HPDE6-E6E7 (cell line): Measurements from ENCODE around the gene MUC22.
"Not testable (repeated sequence)": the region's sequence is repeated elsewhere in the genome, so short reads cannot be mapped to it uniquely, and the experiment has no call there.

Source experiments
- DNase-seq: peaks from one replicate; pipeline ENCODE4 v3.0.0; 2011; ENCODE audit warnings: missing footprints; ENCODE audit errors: extremely low spot score

MUC22 gene

DNA sequence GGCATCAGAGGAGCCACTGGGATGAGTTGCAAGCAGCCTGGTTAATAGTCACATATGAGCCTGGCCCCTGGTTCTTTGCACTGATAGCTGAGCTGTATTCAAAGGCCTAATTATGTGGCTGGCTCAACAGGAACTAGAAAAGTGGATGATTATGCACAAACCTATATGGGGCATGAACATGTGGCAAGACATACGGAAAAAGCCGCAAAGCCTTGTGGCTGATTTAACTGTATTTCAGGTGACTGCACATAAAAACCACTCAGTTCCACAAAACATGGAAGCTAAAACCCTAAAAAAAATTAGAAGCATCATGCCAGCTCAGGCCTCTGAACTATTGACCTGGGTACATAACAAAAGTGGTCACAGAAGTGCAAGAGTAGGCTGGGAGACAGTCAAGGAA is 13.0 kb upstream of the MUC22 start:
- no peak for DNase-seq

DNA sequence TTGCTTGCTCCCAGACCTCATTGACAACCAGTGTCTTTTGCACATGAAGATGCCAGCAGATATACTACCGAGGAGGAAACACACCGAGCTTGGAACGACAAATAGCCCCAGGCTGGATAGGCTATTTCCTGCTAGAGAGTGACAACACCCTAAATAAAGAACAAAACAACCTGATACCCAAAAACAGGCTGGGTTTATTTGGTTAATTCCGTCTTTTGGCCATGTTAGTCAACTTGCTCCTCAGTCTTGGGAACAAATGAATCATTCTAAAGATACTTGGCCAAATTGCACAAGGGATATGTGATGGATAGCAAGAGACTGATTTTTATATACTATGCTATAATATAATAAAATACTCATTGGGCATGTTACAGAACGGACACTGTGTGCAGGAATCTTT is 11.5 kb upstream of the MUC22 start:
- peak; percentile 19 for DNase-seq

DNA sequence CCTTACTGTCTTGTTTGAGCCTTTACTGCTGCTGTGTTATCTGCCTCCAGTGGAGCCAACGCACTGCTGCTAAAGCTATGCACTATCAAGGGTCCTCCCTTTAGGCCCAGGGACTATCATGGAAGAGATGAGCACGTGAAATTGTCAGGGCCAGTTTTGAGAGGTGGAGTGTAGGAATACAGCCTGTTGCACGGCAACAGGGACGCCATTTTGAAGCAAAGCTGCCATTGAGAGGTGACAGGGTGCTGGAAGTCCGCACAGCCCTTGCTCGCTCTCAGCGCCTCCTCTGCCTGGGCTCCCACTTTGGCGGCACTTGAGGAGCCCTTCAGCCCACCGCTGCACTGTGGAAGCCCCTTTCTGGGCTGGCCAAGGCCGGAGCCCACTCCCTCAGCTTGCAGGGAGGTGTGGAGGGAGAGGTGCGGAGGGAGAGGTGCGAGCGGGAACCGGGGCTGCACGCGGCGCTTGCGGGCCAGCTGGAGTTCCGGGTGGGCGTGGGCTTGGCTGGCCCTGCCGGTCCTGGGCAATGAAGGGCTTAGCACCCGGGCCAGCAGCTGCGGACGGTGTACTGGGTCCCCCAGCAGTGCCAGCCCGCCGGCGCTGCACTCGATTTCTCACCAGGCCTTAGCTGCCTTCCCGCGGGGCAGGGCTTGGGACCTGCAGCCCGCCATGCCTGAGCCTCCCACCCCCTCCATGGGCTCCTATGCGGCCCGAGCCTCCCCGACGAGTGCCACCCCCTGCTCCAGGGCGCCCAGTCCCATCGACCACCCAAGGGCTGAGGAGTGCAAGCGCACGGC is 10.0 kb upstream of the MUC22 start:
- not testable (repeated sequence) for DNase-seq

DNA sequence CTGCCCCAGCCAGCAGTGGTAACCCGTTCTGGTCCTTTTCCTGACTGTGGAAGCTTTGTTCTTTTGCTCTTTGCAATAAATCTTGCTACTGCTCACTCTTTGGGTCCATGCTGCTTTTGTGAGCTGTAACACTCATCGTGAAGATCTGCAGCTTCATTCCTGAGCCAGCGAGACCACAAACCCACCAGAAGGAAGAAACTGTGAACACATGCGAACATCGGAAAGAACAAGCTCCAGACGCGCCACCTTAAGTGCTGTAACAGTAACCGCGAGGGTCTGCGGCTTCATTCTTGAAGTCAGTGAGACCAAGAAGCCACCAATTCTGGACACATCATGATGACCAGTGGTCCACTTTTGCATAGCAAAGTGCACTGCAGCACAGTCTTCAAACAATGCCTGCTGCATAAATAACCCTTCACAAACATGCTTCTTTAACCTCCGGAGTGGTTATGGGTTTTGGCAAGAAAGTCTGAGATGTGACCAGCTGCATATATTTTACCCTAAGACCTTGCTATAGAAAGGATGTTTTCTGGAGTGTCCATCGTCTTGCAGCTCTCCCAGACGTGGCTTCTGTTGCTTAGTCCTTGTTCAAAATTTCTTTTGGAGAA is 8.9 kb upstream of the MUC22 start:
- no peak for DNase-seq

DNA sequence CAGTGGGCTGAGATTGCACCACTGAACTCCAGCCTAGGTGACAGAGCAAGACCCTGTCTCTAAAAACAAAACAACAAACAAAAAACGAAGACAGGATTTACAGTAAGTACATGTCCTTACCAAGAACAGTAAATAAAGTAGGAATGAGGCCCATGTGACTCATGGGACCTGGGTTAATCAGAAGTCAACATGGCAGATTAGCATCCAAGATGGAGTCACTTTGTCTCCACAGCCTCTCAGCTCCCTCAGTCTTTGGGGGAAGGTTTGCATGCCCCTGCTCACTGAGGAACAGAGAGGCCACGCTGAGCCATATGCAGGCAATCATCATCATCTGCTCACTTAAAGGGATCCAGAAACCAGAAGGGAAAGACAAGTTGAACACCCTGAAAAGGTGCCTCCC is 7.8 kb upstream of the MUC22 start:
- no peak for DNase-seq

DNA sequence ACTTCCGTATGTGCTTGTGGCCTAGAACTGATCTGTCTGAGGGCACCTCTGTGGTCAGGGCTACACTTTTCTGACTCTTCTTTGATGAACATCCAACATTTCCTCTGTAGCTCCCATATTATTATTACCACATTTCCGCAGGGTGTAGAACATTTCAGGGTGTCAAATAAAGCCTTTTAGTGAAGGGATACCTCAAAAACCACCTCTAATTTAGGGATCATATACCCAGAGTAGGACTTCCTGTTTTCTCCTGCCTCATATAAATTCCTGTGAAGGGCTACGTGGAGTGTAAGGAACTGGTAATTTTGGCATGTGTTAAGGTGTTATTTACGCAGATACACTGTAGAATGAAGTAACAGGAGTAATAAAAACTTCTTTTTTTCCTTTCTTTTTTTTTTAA is 5.5 kb upstream of the MUC22 start:
- DNase-seq, result no peak

DNA sequence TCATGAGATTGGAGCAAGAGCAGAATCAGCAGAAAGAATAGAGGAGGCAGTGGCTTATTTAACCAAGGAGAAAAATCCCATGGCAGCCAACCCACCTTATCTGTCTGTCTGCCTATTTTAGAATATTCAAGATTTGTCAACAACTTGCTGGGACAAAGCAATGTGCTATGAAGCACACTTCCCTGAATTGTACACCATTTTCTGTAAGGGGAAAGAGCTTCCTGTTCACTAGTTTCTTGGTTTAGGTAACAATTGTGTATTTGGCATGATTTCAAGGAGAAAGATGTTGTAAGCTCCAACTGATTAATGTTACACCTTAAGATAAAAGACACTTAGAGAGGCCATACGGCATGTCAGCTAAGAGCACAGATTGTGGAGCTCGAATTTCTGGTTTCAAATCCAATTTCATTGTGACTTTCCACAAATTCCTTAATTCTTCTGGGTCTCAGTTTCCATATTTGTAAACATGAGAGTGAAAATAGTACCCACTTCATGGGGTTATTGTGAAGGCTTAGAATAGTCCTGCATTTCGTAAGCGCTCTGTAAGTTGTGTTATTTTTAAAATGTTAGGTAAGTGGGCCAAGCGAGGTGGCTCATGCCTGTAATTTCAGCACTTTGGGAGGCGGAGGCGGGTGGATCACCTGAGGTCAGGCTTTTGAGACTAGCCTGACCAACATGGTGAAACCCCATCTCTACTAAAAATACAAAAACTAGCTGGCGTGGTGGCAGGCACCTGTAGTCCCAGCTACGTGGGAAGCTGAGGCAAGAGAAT is 4.8 kb upstream of the MUC22 start:
- DNase-seq, result no peak

DNA sequence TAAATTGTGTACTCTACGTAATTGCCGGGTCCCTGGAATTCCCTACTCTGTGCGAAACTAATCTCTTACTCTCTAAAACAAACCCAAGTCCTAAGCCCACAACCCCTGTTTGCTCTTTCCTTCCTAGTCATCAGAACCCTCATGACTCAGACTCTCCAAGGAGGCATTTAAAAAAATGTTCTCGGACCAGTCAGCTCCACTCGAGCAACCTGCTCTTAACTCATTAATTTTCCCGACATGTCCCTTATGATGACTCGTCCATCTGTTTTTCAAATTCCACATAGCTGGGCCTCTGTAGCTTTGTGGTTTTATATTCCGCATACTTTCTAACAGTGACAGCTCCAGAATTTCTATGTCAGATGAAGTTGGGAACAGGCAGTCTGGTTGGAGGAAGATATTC is 2.6 kb upstream of the MUC22 start:
- peak; percentile 65 for DNase-seq

DNA sequence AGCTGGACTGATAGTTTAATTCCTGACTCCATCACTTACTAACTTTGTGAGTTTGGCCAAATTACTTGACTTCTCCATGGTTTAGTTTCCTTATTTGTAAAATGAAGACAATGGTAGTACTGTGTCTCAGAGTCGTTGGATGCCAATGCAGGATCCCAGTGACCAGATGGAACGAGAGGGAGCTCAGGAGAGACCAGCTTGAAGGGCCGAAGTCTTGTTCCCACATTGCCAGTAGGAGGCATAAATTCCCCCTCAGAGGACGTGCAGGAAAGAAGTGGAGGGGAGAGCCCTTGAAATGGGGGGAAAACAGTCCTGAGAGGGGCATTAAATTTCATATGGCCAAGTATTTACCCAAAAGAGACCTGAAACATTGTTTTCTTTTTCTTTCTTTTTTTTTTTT is 2.1 kb upstream of the MUC22 start:
- DNase-seq, result no peak

DNA sequence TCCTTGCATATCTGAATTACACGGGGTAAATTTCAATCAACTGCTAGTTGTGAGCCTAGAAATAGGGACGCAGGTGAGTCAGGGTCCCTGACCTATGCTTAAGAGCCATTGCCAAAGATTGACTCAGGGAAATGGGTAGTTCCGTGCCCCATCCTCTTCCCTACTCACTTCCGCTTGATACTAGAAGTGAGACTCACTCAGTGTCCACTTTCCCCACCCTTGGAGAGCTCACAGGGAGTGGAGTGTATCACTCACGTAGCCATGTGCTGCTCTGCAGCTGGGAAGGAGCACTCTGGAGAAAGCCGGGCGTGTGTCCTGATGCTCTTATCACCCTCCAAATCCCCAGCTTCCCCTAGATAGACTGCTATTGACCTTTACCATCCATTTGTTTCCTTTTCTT is 543 bp upstream of the MUC22 start:
- DNase-seq, result no peak

DNA sequence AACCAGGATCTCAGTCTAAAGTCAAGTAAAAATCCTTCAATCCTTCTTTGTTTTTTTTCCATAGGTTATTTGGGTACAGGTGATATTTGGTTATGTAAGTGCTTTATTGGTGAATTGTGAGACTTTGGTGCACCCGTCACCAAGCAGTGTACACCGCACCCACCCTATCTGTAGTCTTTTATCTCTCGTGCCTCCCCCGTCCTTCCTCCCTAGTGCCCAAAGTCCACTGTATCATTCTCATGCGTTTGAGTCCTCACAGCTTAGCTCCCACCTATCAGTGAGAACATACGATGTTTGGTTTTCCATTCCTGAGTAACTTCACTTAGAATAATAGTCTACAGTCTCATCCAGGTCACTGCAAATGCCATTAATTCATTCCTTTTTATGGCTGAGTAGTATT is 879 bp downstream of the MUC22 start:
- no peak for DNase-seq

DNA sequence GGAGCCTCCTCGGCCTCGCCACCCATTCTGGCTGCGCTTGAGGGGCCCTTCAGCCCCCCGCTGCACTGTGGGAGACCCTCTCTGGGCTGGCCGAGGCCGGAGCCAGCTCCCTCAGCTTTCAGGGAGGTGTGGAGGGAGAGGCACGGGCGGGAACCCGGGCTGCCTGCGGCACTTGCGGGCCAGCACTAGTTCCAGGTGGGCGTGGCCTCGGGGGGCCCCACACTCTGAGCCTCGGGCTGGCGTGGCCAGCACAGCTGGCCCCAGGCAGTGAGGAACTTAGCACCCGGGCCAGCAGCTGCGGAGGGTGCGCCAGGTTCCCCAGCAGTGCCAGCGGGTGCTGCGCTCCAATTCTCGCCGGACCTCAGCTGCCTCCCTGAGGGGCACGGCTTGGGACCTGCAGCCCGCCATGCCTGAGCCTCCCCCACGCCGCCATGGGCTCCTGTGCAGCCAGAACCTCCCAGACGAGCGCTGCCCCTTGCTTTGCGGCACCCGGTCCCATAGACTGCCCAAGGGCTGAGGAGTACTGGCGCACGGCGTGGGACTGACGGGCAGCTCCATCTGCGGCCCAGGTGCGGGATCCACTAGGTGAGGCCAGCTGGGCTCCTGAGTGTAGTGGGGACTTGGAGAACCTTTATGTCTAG is 6.5 kb downstream of the MUC22 start:
- no peak for DNase-seq

DNA sequence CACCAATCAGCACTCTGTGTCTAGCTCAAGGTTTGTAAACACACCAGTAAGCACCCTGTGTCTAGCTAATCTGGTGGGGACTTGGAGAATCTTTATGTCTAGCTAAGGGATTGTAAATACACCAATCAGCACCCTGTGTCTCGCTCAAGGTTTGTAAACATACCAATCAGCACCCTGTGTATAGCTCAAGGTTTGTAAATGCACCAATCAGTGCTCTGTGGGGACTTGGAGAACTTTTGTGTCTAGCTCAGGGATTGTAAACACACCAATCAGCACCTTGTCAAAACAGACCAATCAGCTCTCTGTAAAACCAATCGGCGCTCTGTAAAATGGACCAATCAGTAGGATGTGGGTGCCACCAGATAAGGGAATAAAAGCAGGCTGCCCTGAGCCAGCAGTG is 7.2 kb downstream of the MUC22 start:
- not testable (repeated sequence) for DNase-seq

DNA sequence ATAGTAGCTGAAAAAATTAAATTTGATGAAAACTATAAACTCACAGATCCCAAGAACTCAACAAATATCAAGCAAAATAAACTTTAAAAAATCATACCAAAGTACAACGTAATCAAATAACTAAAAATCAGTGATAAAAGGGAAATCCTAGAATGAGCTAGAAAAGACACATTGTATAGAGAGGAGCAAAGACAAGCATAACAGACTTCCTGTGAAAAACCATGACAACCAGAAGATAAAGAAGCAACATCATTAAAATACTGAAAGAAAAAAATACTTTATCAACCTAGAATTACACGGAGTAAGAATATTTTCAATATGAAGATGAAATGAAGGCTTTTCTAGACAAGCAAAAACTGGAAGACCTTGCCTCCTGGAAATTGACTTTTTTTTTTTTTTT is 9.8 kb downstream of the MUC22 start:
- DNase-seq, result no peak

DNA sequence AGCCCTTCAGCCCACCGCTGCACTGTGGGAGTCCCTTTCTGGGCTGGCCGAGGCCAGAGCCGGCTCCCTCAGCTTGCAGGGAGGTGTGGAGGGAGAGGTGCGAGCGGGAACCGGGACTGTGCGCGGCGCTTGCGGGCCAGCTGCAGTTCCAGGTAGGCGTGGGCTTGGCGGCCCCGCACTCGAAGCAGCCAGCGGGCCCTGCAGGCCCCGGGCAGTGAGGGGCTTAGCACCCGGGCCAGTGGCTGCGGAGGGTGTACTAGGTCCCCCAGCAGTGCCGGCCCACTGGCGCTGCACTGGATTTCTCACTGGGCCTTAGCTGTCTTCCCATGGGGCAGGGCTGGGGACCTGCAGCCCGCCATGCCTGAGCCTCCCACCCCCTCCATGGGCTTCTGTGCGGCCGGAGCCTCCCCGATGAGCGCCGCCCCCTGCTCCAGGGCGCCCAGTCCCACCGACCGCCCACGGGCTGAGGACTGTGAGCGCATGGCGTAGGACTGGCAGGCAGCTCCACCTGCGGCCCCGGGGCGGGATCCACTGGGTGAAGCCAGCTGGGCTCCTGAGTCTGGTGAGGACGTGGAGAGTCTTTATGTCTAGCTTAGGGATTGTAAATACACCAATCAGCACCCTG is 10.5 kb downstream of the MUC22 start:
- not testable (repeated sequence) for DNase-seq

DNA sequence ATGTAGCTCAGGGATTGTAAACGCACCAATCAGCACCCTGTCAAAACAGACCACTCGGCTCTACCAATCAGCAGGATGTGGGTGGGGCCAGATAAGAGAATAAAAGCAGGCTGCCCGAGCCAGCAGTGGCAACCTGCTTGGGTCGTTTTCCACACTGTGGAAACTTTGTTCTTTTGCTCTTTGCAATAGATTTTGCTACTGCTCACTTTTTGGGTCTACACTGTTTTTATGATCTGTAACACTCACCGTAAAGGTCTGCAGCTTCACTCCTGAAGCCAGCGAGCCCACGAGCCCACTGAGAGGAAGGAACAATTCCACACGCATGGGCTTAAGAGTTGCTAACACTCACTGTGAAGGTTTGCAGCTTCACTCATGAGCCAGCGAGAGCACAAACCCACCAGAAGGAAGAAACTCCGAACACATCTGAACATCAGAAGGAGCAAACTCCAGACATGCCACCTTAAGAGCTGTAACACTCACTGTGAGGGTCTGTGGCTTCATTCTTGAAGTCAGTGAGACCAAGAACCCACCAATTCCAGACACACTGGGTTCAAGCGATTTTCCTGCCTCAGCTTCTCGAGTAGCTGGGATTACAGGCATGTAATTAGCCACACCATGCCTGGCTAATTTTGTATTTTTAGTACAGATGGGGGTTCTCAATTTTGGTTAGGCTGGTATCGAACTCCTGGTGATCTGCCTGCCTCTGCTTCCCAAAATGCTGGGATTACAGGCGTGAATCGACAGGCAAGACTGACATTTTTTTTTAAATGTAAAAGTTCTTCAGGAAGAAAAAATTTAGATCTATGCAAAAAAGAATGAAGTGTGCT is 11.6 kb downstream of the MUC22 start:
- DNase-seq, result not testable (repeated sequence)

DNA sequence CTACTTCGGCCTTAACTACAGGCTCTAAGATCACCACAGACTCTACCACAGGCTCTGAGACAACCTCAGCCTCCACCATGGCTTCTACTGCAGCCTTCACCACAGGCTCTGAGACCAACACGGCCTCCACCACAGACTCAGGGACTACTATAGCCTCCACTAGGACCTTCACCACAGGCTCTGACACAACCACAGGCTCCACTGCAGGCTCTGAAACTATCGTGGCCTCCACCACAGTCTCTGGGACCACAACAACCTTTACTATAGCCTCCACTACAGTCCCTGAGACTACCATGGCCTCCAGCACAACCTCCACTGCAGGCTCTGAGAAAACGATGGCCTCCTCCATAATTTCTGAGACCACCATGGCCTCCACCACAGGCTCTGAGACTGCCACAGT is 15.3 kb downstream of the MUC22 start:
- DNase-seq, result no peak

DNA sequence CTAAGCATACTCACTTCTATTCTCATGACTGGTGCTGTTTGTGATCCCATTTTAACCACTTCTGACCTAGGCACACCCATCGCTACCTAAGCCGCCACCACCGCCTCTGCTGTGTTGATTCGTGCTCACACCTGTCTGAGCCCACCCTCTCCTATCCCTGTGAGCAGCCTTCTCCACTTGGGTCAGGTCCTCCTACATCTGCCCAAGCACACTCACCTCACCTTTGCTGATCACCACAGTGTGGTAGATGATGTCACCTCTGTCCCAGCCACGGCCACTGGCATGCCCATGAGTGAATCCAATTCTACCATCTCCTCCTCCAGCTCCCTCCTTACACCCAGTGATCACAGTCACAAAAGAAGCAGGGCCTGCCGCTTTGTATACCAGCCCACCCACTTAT is 20.8 kb downstream of the MUC22 start:
- DNase-seq, result no peak

DNA sequence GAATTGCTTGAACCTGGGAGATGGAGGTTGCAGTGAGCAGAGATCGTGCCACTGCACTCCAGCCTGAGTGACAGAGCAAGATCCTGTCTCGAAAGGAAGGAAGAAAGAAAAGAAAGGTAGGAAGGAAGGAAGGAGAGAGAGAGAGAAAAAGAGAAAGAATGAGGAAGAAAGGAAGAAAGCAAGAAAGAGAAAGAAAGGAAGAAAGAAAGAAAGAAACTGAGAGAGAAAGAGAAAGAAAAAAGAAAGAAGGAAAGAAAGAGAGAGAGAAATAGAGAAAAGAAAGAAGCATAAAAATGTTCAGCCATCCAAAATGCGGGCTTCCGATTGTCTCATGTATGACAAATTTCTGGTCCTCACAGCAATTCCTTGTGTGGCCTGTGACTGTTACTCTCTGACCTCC is 22.8 kb downstream of the MUC22 start:
- DNase-seq, result no peak

DNA sequence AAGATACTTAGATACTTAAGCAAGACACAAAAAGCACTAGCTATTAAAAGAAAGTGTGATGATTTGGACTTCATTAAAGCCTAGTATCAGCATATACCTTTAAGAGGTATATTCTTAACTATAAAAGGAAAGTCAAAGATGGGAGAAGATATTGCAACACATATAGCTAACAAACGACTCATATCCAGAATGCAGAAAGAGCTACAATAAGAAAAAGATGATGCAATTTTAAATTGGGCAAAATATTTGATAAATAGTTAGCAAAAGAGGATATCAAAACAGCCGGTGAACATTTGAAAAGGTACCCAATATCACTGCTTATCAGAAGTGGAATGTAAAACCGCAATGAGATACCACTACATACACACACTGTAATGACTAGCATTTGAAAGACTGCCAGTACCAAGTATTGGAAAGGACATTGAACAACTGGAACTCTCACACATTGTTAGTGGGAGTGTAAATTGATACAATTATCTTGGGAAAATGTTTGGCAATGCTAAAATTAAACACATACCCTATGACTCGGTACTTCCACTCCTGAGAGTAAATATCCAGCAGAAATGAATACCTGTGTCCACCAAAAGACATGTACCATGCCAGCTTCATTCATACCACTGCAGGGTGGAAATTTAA is 25.7 kb downstream of the MUC22 start:
- no peak for DNase-seq

DNA sequence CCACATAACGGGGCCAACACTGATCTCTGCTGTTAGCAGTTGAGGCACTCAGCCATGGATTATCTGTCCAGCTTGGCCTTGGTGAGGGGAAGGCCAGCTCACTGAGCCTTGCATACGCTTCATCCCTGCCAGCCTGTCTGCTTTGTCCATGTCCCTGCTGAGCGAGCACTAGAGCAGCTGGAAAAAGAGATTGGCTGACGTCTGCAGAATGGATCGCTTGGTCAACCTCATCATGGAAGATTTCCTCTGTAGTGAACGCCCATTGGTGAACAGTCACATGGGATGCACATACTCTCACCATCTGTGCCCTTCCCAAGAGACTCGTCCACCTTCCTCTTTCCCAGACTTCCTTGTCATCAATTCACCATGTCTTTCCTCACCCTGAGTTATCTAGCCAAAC is 26.9 kb downstream of the MUC22 start:
- DNase-seq, result no peak
